ENCODE data around the gene ANXA4. TPM values are rescaled to one million over a fixed set of nuclear protein-coding genes. Genes with fewer than 3 reads are reported as not detected.

Gene ANXA4
- total RNA-seq, 1 donor from 2014 or later: 27.5 TPM

Other genes with a start within 250 kb of the ANXA4 start
- 76.2 TPM for gene AAK1, start 98.4 kb upstream of the ANXA4 start, total RNA-seq
- 4.3 TPM for gene GMCL1, start 87.5 kb downstream of the ANXA4 start, total RNA-seq
- gene SNRNP27, start 151.8 kb downstream of the ANXA4 start, total RNA-seq: 58.3 TPM
- gene MXD1, start 173.0 kb downstream of the ANXA4 start, total RNA-seq: 4.6 TPM
- gene ASPRV1, start 219.5 kb downstream of the ANXA4 start, total RNA-seq: 0.81 TPM